AG04449 (cell line): ENCODE measurements around the gene NSUN6.

Experiments used
- CTCF ChIA-PET: fragments of 350-600 bp; formaldehyde crosslinking; extraction: SDS; loops from one replicate; lab custom pipeline; 2021; ENCODE audit warnings: antibody characterized with exemption; lab: Yijun Ruan, JAX
- POLR2A ChIA-PET: fragments of 400-600, 350-600 bp; formaldehyde crosslinking; extraction: SDS; loops from one replicate; lab custom pipeline; 2020; ENCODE audit warnings: antibody characterized with exemption, inconsistent platforms; lab: Yijun Ruan, JAX
- DNase-seq: peaks from one replicate; pipeline ENCODE4 v3.0.0-alpha.2; 2010; ENCODE audit warnings: low read depth, low spot score
- H3K4me3 ChIP-seq: 2 replicates; pipeline ENCODE4 v1.5.1; 2011; ENCODE audit warnings: low read depth, mild to moderate bottlenecking, control low read depth, low read length
- CTCF ChIP-seq: IDR thresholded peaks from one replicate; pipeline ENCODE4 v1.5.1; 2011; ENCODE audit warnings: mild to moderate bottlenecking, moderate library complexity, low read length, control low read depth, inconsistent platforms; ENCODE audit not compliant: insufficient read depth; ENCODE audit errors: missing control alignments

Gene NSUN6

GRCh38 chr10:18565006-18565405 is 86.4 kb downstream of the NSUN6 start:
- no peak for TF ChIP-seq CTCF
- DNase-seq: no peak
- POLR2A ChIA-PET: no interaction called here
- CTCF ChIA-PET: no interaction called here
- no peak overlapping the region for H3K4me3 ChIP-seq

- ChIA-PET POLR2A (no interaction called here), CTCF (no interaction called here)
- no peak overlapping the region for H3K4me3 ChIP-seq
- no peak for TF ChIP-seq CTCF
- no peak for DNase-seq
Measured at GRCh38 chr10:18563003-18563726, 88.2 kb downstream of the NSUN6 start.

- no peak for DNase-seq
- ChIA-PET POLR2A (no interaction called here), CTCF (no interaction called here)
- no peak overlapping the region for H3K4me3 ChIP-seq
- TF ChIP-seq CTCF: no peak
Measured at GRCh38 chr10:18561861-18562551, 89.4 kb downstream of the NSUN6 start.

- no peak for TF ChIP-seq CTCF
- CTCF ChIA-PET: no interaction called here
- POLR2A ChIA-PET: no interaction called here
- H3K4me3 ChIP-seq: no peak overlapping the region
- DNase-seq: no peak
Measured at GRCh38 chr10:18557960-18558359, 93.4 kb downstream of the NSUN6 start.

GRCh38 chr10:18556522-18557147 is 94.8 kb downstream of the NSUN6 start:
- CTCF ChIA-PET: no interaction called here
- POLR2A ChIA-PET: no interaction called here
- TF ChIP-seq CTCF: no peak
- H3K4me3 ChIP-seq: no peak overlapping the region
- no peak for DNase-seq

- POLR2A ChIA-PET: no interaction called here
- no peak overlapping the region for H3K4me3 ChIP-seq
- TF ChIP-seq CTCF: no peak
- no peak for DNase-seq
- CTCF ChIA-PET: no interaction called here
Measured at GRCh38 chr10:18554479-18554878, 96.9 kb downstream of the NSUN6 start.
